EL (cell line): ENCODE data around the gene SSBP4.

Experiments
- DNase-seq: peaks from one replicate; pipeline ENCODE4 v3.0.0-alpha.2; 2016

Gene SSBP4

GRCh38 chr19:18446145-18446810 lies 27.1 kb downstream of the SSBP4 start:
- no peak for DNase-seq

- no peak for DNase-seq
Measured at GRCh38 chr19:18446811-18447359, 27.7 kb downstream of the SSBP4 start.

GRCh38 chr19:18449552-18449951 lies 30.4 kb downstream of the SSBP4 start:
- DNase-seq = no peak

GRCh38 chr19:18450021-18450930 lies 31.1 kb downstream of the SSBP4 start:
- no peak for DNase-seq

- peak; percentile 74 for DNase-seq
Measured at GRCh38 chr19:18450931-18451836, 32.0 kb downstream of the SSBP4 start.

- DNase-seq = no peak
Measured at GRCh38 chr19:18452386-18452785, 33.2 kb downstream of the SSBP4 start.

- DNase-seq = peak; percentile 62
Measured at GRCh38 chr19:18453269-18454024, 34.2 kb downstream of the SSBP4 start.

- no peak for DNase-seq
Measured at GRCh38 chr19:18456279-18456678, 37.1 kb downstream of the SSBP4 start.

- DNase-seq = no peak
Measured at GRCh38 chr19:18456974-18457373, 37.8 kb downstream of the SSBP4 start.

GRCh38 chr19:18457483-18458331 lies 38.5 kb downstream of the SSBP4 start:
- DNase-seq = no peak

GRCh38 chr19:18460900-18461299 lies 41.7 kb downstream of the SSBP4 start:
- DNase-seq = no peak

- DNase-seq = no peak
Measured at GRCh38 chr19:18461471-18461870, 42.3 kb downstream of the SSBP4 start.

- DNase-seq = peak; percentile 68
Measured at GRCh38 chr19:18464646-18465045, 45.4 kb downstream of the SSBP4 start.

GRCh38 chr19:18465214-18465963 lies 46.2 kb downstream of the SSBP4 start:
- no peak for DNase-seq

- no peak for DNase-seq
Measured at GRCh38 chr19:18465964-18466339, 46.8 kb downstream of the SSBP4 start.

GRCh38 chr19:18466354-18466753 lies 47.2 kb downstream of the SSBP4 start:
- DNase-seq = no peak

GRCh38 chr19:18467978-18468377 lies 48.8 kb downstream of the SSBP4 start:
- no peak for DNase-seq

GRCh38 chr19:18468517-18468916 lies 49.3 kb downstream of the SSBP4 start:
- no peak for DNase-seq

- peak; percentile 61 for DNase-seq
Measured at GRCh38 chr19:18469069-18469846, 50.1 kb downstream of the SSBP4 start.

GRCh38 chr19:18470787-18471186 lies 51.6 kb downstream of the SSBP4 start:
- DNase-seq = no peak
